ENCODE measurements around the gene ROBO1. TPM values are rescaled to one million over a fixed set of nuclear protein-coding genes. Genes with fewer than 3 reads are reported as not detected.

ROBO1 gene
- total and polyA plus RNA-seq, 2 donors (not counting 3 experiments of a cell fraction or from before 2014, with no cell fraction given) = 5.9 to 14.2 TPM

GRCh38 chr3:78999139-78999538 is 768.7 kb downstream of the ROBO1 start:
- TF ChIP-seq MAX (IDR thresholded peaks at IDR 0.05; ENCODE audit: insufficient read depth, insufficient read length) (no peak), POLR2A (IDR thresholded peaks at IDR 0.05; ENCODE audit: low read depth, low read length) (no peak), GATA2 (IDR thresholded peaks at IDR 0.05; ENCODE audit: insufficient read depth, insufficient read length, low read depth, low read length) (no peak), EZH2 (IDR thresholded peaks at IDR 0.05; ENCODE audit: borderline replicate concordance, low read depth, low read length, severe bottlenecking) (no peak), JUN (IDR thresholded peaks at IDR 0.05; ENCODE audit: borderline replicate concordance, insufficient read depth, insufficient read length, low read depth) (no peak), POLR2AphosphoS5 (IDR thresholded peaks at IDR 0.05; ENCODE audit: insufficient read depth, low read depth, low read length) (no peak), MYC (IDR thresholded peaks at IDR 0.05; ENCODE audit: low read depth, low read length) (no peak), FOS (IDR thresholded peaks at IDR 0.05; ENCODE audit: borderline replicate concordance, insufficient read depth, low read length) (no peak)
- TF ChIP-seq, protein P1, sequence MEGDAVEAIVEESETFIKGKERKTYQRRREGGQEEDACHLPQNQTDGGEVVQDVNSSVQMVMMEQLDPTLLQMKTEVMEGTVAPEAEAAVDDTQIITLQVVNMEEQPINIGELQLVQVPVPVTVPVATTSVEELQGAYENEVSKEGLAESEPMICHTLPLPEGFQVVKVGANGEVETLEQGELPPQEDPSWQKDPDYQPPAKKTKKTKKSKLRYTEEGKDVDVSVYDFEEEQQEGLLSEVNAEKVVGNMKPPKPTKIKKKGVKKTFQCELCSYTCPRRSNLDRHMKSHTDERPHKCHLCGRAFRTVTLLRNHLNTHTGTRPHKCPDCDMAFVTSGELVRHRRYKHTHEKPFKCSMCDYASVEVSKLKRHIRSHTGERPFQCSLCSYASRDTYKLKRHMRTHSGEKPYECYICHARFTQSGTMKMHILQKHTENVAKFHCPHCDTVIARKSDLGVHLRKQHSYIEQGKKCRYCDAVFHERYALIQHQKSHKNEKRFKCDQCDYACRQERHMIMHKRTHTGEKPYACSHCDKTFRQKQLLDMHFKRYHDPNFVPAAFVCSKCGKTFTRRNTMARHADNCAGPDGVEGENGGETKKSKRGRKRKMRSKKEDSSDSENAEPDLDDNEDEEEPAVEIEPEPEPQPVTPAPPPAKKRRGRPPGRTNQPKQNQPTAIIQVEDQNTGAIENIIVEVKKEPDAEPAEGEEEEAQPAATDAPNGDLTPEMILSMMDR (IDR thresholded peaks at IDR 0.05; ENCODE audit: extremely low read depth in 1 of 2, insufficient read depth in 1 of 2, low read depth in 1 of 2, low read length in 2 of 2) = no peak
- Histone ChIP-seq H3K79me2 (ENCODE audit: control insufficient read depth, insufficient read depth, low read length) (no peaks in the 10 kb centered on the region), H3K36me3 (ENCODE audit: control insufficient read depth in 2 of 2, extremely low read depth in 1 of 2, insufficient read depth in 2 of 2, low read length in 2 of 2) (no peaks in the 10 kb centered on the region), H3K27me3 (ENCODE audit: control insufficient read depth in 2 of 2, insufficient read depth in 2 of 2, low read length in 2 of 2) (no peaks in the 10 kb centered on the region), H4K20me1 (replicated peaks; ENCODE audit: control insufficient read depth, extremely low read depth, insufficient read depth, low read length) (no peaks in the 10 kb centered on the region), H3K9me1 (replicated peaks; ENCODE audit: control insufficient read depth, extremely low read depth, insufficient read depth, low read length) (no peaks in the 10 kb centered on the region), H3K9ac (replicated peaks; ENCODE audit: extremely low read depth, insufficient read depth, low read length) (no peak overlapping the region), H3K4me2 (ENCODE audit: insufficient read depth, low read length) (no peak overlapping the region), H3K4me1 (ENCODE audit: control insufficient read depth, extremely low read depth, insufficient read depth, low read length) (peaks cover 2% of the 10 kb centered on the region), H3K9me3 (replicated peaks; ENCODE audit: control insufficient read depth, insufficient read depth, low read length) (no peaks in the 10 kb centered on the region), H2AFZ (ENCODE audit: low read depth, low read length) (no peak overlapping the region), H3K27ac (ENCODE audit: insufficient read depth, low read depth, low read length) (no peak overlapping the region), H3K4me3 (replicated peaks in 1 of 3; ENCODE audit: insufficient read depth in 1 of 3, low read depth in 1 of 3, low read length in 3 of 3) (no peak overlapping the region)
- ChIA-PET POLR2A (no interaction called here), CTCF (no interaction called here)
- dilution Hi-C loops (cut with MboI; ENCODE audit: extremely low pct_ligation_motif_present, low sequenced_read_pairs) = no loop called here
- FAIRE-seq (no peak), DNase-seq (ENCODE audit: low read depth, low spot score) (no peak)
- BruUV-seq (replicated peaks) = no TSS peak
- intact Hi-C loops (cut with micrococcal nuclease) = no loop called here

All from endothelial cell of umbilical vein (primary cell).